ENCODE data around the gene HKDC1.
A peak's percentile ranks its signal among the peaks of the same experiment; 100 is the strongest.

The HKDC1 gene

GRCh38 chr10:69216577-69217118, 3.5 kb upstream of the HKDC1 start:
- no peak for DNase-seq (ENCODE audit: low read depth in 3 of 3)

DNA sequence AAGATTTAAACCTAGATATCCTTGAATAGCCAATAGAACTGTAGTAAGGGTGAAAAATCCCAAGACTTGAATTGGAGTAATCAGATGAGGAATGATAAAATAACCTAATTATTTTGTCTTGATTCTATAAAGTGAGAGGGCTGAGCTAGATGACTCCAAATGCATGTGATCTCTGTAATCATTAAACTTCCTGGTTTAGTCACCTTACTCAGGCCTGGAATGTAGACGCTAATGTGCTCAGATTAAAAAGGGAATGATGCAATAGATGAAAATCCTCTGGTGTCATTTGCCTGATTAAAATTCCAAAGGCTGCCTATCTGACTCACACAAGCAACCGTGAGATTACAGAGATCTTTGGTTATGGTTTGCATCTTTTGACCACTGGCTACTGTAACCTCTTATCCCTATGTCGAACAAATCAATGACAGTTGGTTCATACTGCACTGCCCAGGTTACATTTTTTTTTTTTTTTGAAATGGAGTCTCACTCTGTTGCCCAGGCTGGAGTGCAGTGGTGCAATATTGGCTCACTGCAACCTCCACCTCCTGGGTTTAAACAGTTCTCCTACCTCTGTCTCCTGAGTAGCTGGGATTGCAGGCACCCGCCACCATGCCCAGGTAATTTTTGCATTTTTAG, 2.9 kb upstream of the HKDC1 start:
- DNase-seq (ENCODE audit: low read depth in 3 of 3): no peak

DNA sequence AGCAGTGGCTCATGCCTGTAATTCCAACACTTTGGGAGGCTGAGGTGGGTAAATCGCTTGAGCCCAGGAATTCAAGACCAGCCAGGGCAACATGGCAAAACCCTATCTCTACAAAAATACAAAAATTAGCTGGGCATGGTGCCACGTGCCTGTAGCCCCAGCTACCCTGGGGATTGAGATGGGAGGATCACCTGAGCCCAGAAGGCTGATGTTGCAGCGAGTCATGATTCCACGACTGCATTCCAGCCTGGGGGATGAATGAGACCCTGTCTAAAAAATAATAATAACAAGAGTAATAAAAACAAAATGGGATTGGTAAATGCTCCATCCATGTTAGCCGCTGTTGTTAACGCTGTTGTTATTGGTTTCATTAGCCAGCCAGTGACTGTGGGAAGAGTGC, 1.3 kb upstream of the HKDC1 start:
- DNase-seq (ENCODE audit: low read depth in 3 of 3): no peak

DNA sequence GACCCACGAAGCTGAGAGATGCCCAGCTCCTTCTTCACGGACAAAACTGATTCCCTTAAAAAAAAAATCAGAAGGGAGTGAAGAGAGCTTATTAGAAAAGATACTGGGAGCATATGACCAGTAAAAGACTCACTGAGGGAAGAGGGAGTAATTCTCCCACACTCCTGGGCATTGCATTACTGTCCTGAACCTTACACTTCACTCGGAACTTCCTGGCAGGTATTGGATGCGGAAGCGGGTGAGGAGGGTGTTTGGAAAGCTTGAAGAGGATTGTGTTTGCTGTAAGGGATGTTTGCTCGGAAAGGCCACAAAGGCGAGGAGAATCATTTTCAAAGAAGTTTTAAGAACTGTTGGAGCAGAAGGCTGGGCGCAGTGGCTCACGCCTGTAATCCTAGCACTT, 375 bp downstream of the HKDC1 start:
- DNase-seq (ENCODE audit: low read depth in 3 of 3): no peak

- DNase-seq (ENCODE audit: low read depth in 3 of 3): peak; percentile 53 to 71 (median 70)
Measured at GRCh38 chr10:69222157-69223027, 2.3 kb downstream of the HKDC1 start.

GRCh38 chr10:69223028-69223342, 2.9 kb downstream of the HKDC1 start:
- DNase-seq (ENCODE audit: low read depth in 3 of 3): no peak

GRCh38 chr10:69224862-69225657, 4.9 kb downstream of the HKDC1 start:
- DNase-seq (ENCODE audit: low read depth in 3 of 3): no peak

- DNase-seq (ENCODE audit: low read depth in 3 of 3): no peak
Measured at GRCh38 chr10:69225681-69226080, 5.5 kb downstream of the HKDC1 start.

GRCh38 chr10:69226919-69227450, 6.9 kb downstream of the HKDC1 start:
- no peak for DNase-seq (ENCODE audit: low read depth in 3 of 3)

DNA sequence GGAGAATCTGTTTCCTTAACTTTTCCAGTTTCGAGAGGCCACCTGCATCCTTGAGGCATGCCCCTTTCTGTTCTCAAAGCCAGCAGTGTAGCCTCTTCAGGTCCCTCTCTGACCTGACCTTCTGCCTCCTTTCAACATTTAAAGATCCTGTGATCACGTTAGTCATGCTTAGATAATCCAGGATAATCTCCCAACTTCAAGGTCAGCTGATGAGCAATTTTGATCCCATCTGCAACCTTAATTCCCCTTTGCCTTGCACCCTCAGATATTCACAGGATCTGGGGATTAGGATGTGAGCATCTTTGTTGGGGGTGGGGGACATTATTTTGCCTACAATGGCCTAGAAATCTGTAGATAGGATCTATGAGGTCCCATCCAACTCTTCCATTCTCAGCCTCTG, 8.0 kb downstream of the HKDC1 start:
- no peak for DNase-seq (ENCODE audit: low read depth in 3 of 3)

DNA sequence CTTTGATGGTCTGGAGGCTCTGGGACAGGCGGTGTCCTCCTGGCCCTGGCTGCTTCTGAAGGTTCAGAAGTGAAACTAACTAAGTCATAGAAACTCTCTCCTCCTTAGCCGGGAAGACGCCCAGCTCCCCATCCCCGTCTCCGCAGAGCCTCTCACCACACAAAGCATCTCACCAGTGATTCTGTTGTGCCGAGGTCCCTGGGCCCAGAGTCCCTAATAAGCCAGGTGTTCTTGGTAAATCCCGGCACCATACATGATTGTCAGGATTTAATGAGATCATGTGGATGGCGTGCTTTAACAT, 9.4 kb downstream of the HKDC1 start:
- DNase-seq (ENCODE audit: low read depth in 3 of 3): no peak

- no peak for DNase-seq (ENCODE audit: low read depth in 3 of 3)
Measured at GRCh38 chr10:69230128-69230527, 10.0 kb downstream of the HKDC1 start.

- no peak for DNase-seq (ENCODE audit: low read depth in 3 of 3)
Measured at GRCh38 chr10:69232252-69232651, 12.1 kb downstream of the HKDC1 start.

DNA sequence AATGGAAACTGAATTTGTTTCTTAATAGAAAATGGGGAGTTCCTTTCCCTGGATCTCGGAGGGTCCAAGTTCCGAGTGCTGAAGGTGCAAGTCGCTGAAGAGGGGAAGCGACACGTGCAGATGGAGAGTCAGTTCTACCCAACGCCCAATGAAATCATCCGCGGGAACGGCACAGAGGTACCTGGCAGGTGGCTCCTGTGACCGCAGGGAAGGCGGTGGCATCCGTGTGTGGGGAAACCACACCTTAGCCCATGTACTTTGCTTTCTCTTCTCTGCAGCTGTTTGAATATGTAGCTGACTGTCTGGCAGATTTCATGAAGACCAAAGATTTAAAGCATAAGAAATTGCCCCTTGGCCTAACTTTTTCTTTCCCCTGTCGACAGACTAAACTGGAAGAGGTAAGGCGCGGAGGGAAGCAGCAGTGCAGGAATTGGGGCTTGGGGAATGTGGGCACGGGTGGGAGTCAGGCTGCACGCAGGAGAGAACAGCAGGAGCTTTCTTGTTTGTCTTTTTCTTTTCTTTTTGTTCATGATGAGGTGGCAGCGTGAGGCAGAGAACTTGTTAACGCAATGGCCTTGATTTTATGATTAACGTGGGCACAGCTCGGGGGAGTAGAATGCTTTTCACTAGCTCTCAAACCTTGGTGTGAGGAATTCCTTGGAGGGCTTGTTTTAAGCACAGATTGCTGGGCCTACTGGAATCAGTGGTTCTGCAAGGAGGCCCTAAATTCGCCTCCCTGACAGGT, 12.8 kb downstream of the HKDC1 start:
- no peak for DNase-seq (ENCODE audit: low read depth in 3 of 3)

DNA sequence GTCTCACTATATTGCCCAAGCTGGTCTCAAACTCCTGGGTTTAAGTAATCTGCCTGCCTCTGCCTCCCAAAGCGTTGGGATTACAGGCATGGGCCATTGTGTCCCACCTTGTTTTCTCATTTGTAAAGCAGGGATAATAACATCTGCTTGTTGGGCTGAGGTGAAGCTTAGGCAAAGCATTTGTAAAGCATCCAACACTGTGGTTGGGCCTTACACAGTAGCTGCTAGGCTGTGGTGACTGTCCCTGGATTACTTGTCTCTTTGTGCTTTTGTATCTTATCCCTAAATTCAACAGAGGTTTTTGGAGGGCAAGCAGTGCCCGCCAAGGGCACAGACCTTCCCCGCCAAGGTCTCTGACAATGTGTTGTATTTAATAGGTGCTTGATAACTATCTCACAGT, 14.3 kb downstream of the HKDC1 start:
- no peak for DNase-seq (ENCODE audit: low read depth in 3 of 3)

DNA sequence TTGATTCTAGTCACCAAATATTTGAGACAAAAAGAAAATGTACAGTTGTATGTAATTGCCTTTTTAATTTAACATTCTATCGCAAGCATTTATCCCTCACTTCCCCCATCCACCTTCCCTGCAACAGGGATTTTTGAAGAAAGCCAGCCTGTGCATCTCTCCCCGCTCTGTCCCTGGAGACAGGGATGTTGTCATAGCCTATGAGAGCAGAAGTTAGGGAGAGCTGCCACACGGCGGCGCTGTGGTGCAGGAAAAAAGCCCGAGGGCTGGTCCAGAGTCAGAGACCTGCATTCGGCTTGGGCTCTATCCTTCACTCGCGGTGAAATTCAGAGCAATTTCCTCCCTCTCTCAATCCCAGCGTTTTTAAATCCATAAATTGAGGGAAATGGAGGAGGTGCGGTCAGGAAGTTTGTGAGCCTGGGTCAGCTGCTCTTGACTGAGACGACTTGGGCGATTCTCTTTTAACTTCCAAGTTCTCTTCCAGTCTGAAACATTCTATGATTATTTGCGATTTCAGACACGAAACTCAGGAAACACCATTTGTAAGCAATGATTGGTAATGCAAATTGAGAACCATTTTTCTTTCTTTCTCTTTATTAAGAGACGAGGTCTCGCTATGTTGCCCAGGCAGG, 17.5 kb downstream of the HKDC1 start:
- DNase-seq (ENCODE audit: low read depth in 3 of 3): peak; percentile 74 to 83 (median 76)

DNA sequence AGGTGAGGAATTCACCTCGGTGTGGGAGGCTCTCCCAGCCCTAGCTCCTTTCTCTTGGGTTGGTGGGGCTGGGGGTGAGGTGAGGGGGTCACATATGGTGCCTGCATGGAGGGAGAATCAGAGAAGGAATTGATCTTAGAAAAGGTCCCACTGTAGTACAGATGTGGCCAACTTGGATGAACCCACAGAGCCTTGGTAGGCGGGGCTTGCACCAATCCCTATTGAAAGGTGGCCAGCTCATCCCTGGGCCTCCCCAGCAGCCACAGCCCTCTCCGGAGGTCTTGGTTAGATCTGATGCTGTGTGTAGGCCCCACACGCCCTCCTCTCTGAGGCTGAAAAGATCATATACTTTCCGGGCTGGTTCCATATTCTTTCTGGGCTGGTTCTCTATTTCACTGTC, 19.0 kb downstream of the HKDC1 start:
- DNase-seq (ENCODE audit: low read depth in 3 of 3): no peak

DNA sequence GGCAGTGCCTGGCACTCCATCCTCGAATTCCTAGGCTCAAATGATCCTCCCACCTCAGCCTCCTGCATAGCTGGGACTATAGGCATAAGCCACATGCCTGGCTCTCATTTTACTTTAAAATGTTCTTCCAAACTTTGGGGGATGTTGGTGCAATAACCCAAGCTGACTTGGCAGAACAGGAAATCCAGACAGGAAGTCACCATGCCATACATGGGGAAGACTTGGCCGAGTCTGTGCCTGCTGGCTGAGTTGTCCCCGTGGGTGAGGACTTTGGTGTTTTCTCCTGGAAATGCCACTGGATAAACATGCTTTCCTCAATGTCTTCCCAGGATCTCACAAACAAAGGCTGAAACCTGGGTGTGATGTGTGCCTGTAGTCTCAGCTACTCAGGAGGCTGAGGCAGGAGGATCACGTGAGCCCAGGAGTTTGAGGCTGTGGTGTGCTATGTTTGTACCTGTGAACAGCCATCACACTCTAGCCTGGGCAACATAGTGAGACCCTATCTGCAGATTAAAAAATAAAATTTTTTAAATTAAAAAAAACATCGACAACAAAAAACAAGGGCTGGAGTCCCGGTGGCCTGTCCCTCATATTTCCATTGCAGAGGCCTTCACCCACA, 19.8 kb downstream of the HKDC1 start:
- no peak for DNase-seq (ENCODE audit: low read depth in 3 of 3)

DNA sequence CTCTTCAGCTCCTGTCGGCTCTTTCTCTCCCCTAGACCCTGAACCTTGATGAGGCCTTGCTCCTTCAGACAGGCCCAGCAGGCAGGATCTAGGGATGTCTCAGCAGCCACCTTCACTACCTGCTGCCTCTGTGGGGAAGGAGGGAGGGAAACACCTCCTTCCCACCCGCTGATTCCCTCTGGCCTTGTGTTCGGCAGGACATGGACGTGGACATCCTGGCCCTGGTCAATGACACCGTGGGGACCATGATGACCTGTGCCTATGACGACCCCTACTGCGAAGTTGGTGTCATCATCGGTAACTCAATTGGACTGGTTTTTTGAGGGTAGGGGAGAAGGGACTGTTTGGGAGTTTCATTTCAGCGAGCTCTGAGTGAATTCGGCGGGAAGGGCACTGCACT, 20.3 kb downstream of the HKDC1 start:
- no peak for DNase-seq (ENCODE audit: low read depth in 3 of 3)

DNA sequence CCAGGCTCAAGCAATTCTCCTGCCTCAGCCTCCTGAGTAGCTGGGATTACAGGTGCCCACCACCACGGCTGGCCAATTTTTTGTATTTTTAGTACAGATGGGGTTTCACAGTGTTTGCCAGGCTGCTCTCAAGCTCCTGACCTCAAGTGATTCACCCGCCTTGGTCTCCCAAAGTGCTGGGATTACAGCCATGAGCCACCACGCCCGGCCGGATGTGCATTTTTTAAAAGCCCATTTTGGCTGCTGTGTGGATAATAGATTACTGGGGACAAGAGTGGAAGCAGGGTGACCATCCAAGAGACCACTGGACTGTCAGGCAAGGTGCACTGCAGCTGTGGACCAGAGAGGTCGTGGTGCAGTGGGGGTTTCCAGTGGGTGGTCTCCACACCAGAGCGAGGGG, 21.4 kb downstream of the HKDC1 start:
- DNase-seq (ENCODE audit: low read depth in 3 of 3): no peak
